ENCODE results near the gene CLCN6.

CLCN6 gene

GRCh38 chr1:11804666-11805421 is 1.1 kb upstream of the CLCN6 start:
- H3K27ac ChIP-seq: peak overlapping the region; percentile 99
- POLR2A ChIA-PET (ENCODE audit: low non-redundant PET): interaction anchor here (0.6 kb wide), 1 partner anchor 1888 kb away, joined by 3 read pairs; no protein-coding TSS in a partner anchor
- CTCF ChIA-PET: interaction anchor here (0.8 kb wide), 1 partner anchor 767 kb away, joined by 4 read pairs; no protein-coding TSS in a partner anchor
- no peak for TF ChIP-seq CTCF (conservative IDR thresholded peaks at IDR 0.05; ENCODE audit: low read depth)
- peak; percentile 57 for DNase-seq (ENCODE audit: low spot score)

- DNase-seq (ENCODE audit: low spot score): peak; percentile 20
- no peak for TF ChIP-seq CTCF (conservative IDR thresholded peaks at IDR 0.05; ENCODE audit: low read depth)
- POLR2A ChIA-PET (ENCODE audit: low non-redundant PET): interaction anchor here (0.5 to 1.2 kb wide), 4 partner anchors 20 to 173 kb away, joined by 3 to 4 read pairs (median 3); partner anchors contain the start of genes KIAA2013 and MFN2
- peak overlapping the region; percentile 99 for H3K27ac ChIP-seq
- CTCF ChIA-PET: interaction anchor here (0.6 to 0.9 kb wide), 3 partner anchors 12 to 68 kb away, joined by 3 to 6 read pairs (median 3); no protein-coding TSS in a partner anchor
These were observed 431 bp downstream of the CLCN6 start for GRCh38 chr1:11806307-11806936.

- no peak for DNase-seq (ENCODE audit: low spot score)
- POLR2A ChIA-PET (ENCODE audit: low non-redundant PET): interaction anchor here (0.5 to 1.2 kb wide), 4 partner anchors 20 to 173 kb away, joined by 3 to 4 read pairs (median 3); partner anchors contain the start of genes KIAA2013 and MFN2
- no peak overlapping the region for H3K27ac ChIP-seq
- CTCF ChIA-PET: interaction anchor here (0.9 kb wide), 1 partner anchor 11 kb away, joined by 3 read pairs; no protein-coding TSS in a partner anchor
- no peak for TF ChIP-seq CTCF (conservative IDR thresholded peaks at IDR 0.05; ENCODE audit: low read depth)
These were observed 1.1 kb downstream of the CLCN6 start for GRCh38 chr1:11807133-11807532.

GRCh38 chr1:11813021-11813420 is 7.0 kb downstream of the CLCN6 start:
- no peak for DNase-seq (ENCODE audit: low spot score)
- no peak for TF ChIP-seq CTCF (conservative IDR thresholded peaks at IDR 0.05; ENCODE audit: low read depth)
- CTCF ChIA-PET: no interaction called here
- POLR2A ChIA-PET (ENCODE audit: low non-redundant PET): no interaction called here
- no peak overlapping the region for H3K27ac ChIP-seq

- ChIA-PET CTCF (interaction anchor here (0.6 kb wide), 1 partner anchor 204 kb away, joined by 3 read pairs; no protein-coding TSS in a partner anchor), POLR2A (ENCODE audit: low non-redundant PET) (no interaction called here)
- TF ChIP-seq CTCF (conservative IDR thresholded peaks at IDR 0.05; ENCODE audit: low read depth): no peak
- no peak for DNase-seq (ENCODE audit: low spot score)
- no peak overlapping the region for H3K27ac ChIP-seq
These were observed 11.2 kb downstream of the CLCN6 start for GRCh38 chr1:11817192-11817591.

- TF ChIP-seq CTCF (conservative IDR thresholded peaks at IDR 0.05; ENCODE audit: low read depth): no peak
- DNase-seq (ENCODE audit: low spot score): no peak
- POLR2A ChIA-PET (ENCODE audit: low non-redundant PET): no interaction called here
- H3K27ac ChIP-seq: peak overlapping the region; percentile 17; the same call in 1 of the 2 replicates
- CTCF ChIA-PET: interaction anchor here (0.8 kb wide), 1 partner anchor 785 kb away, joined by 3 read pairs; no protein-coding TSS in a partner anchor
These were observed 16.1 kb downstream of the CLCN6 start for GRCh38 chr1:11822091-11822490.

Measured in RWPE1 (cell line).